Lower lobe of right lung (tissue), 2 donors: ENCODE data around the gene NPAP1. TPM values are rescaled to one million over a fixed set of nuclear protein-coding genes. Genes with fewer than 3 reads are reported as not detected.
"Not testable (repeated sequence)": the region's sequence is repeated elsewhere in the genome, so short reads cannot be mapped to it uniquely, and the experiment has no call there.

ENCODE experiments used
- ATAC-seq, 2 donors: fragments of 200-7000 bp; cut with Tn5 transposase; one replicate each; pipeline ENCODE4 v1.9.1; 2020 to 2022; ENCODE audit warnings: mild to moderate bottlenecking in 2 of 2, moderate library complexity in 2 of 2
- DNase-seq: peaks from one replicate; pipeline ENCODE4 v3.0.0-alpha.2; 2020
- H3K27ac ChIP-seq: fragments of 200-600 bp; one replicate; pipeline ENCODE4 v1.8.0; 2022
- H3K27me3 ChIP-seq: fragments of 200-600 bp; one replicate; pipeline ENCODE4 v1.8.0; 2022; ENCODE audit warnings: low read depth
- H3K36me3 ChIP-seq: fragments of 200-600 bp; one replicate; pipeline ENCODE4 v1.8.0; 2022; ENCODE audit warnings: mild to moderate bottlenecking
- H3K4me1 ChIP-seq: fragments of 200-600 bp; one replicate; pipeline ENCODE4 v1.8.0; 2022
- H3K4me3 ChIP-seq: fragments of 200-600 bp; one replicate; pipeline ENCODE4 v1.8.0; 2022; ENCODE audit warnings: mild to moderate bottlenecking
- H3K9me3 ChIP-seq: fragments of 200-600 bp; one replicate; pipeline ENCODE4 v1.8.0; 2022
- intact Hi-C: fragments of 100-400 bp; cut with DNase I; formaldehyde crosslinking; loops from one replicate; pipeline ENCODE4 v1.11.0; 2022
- total RNA-seq: library from RNA; stranded (reverse); fragmentation: NEBNext Ultra II Directional; extraction: Animal tissue kit (Norgen Biotek cat#: 25700); gene quantifications from one replicate; pipeline ENCODE4 v1.2.1, GENCODE V29; 2021
- TF ChIP-seq, protein P1 (sequence below): fragments of 200-600 bp; IDR thresholded peaks from one replicate; pipeline ENCODE4 v1.8.0; 2022; ENCODE audit warnings: antibody characterized with exemption, mild to moderate bottlenecking
- donor health status: DM: no; HTN: yes; CAD: no; lungs with severe emphysema.

The NPAP1 gene
- total RNA-seq, 1 donor from 2014 or later = 0.12 TPM

- ATAC-seq = no peak
- no peaks in the 10 kb centered on the region for H3K4me1 ChIP-seq
- H3K9me3 ChIP-seq = no peaks in the 10 kb centered on the region
- TF ChIP-seq, protein P1, sequence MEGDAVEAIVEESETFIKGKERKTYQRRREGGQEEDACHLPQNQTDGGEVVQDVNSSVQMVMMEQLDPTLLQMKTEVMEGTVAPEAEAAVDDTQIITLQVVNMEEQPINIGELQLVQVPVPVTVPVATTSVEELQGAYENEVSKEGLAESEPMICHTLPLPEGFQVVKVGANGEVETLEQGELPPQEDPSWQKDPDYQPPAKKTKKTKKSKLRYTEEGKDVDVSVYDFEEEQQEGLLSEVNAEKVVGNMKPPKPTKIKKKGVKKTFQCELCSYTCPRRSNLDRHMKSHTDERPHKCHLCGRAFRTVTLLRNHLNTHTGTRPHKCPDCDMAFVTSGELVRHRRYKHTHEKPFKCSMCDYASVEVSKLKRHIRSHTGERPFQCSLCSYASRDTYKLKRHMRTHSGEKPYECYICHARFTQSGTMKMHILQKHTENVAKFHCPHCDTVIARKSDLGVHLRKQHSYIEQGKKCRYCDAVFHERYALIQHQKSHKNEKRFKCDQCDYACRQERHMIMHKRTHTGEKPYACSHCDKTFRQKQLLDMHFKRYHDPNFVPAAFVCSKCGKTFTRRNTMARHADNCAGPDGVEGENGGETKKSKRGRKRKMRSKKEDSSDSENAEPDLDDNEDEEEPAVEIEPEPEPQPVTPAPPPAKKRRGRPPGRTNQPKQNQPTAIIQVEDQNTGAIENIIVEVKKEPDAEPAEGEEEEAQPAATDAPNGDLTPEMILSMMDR = no peak
- no peaks in the 10 kb centered on the region for H3K27me3 ChIP-seq
- DNase-seq = no peak
- H3K4me3 ChIP-seq = no peak overlapping the region
- intact Hi-C loops = no loop called here
- H3K36me3 ChIP-seq = no peaks in the 10 kb centered on the region
- no peak overlapping the region for H3K27ac ChIP-seq
Observed at GRCh38 chr15:24662991-24663390, 12.6 kb upstream of the NPAP1 start.

GRCh38 chr15:24676431-24676830 lies 856 bp downstream of the NPAP1 start:
- Histone ChIP-seq H3K36me3 (no peaks in the 10 kb centered on the region), H3K9me3 (no peaks in the 10 kb centered on the region), H3K27me3 (no peaks in the 10 kb centered on the region), H3K4me3 (no peak overlapping the region), H3K4me1 (no peaks in the 10 kb centered on the region), H3K27ac (no peak overlapping the region)
- TF ChIP-seq, protein P1 = no peak
- ATAC-seq = no peak
- intact Hi-C loops = no loop called here
- DNase-seq = no peak

DNA sequence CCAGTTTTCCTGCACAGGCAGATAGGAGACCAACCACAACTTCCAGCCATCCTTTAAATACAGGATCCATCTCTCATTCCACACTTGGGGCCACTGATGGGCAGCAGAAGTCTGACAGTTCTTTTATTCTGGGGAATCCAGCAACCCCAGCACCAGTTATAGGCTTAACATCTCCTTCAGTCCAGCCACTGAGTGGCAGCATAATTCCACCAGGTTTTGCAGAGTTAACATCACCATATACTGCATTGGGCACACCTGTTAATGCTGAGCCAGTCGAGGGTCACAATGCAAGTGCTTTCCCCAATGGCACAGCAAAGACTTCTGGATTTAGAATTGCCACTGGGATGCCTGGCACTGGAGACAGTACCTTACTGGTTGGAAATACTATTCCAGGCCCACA lies 2.9 kb downstream of the NPAP1 start:
- Histone ChIP-seq H3K4me1 (no peaks in the 10 kb centered on the region), H3K36me3 (no peaks in the 10 kb centered on the region), H3K27me3 (no peaks in the 10 kb centered on the region), H3K4me3 (no peak overlapping the region), H3K27ac (no peak overlapping the region), H3K9me3 (no peaks in the 10 kb centered on the region)
- intact Hi-C loops = no loop called here
- DNase-seq = no peak
- no peak for ATAC-seq
- TF ChIP-seq, protein P1 = no peak

DNA sequence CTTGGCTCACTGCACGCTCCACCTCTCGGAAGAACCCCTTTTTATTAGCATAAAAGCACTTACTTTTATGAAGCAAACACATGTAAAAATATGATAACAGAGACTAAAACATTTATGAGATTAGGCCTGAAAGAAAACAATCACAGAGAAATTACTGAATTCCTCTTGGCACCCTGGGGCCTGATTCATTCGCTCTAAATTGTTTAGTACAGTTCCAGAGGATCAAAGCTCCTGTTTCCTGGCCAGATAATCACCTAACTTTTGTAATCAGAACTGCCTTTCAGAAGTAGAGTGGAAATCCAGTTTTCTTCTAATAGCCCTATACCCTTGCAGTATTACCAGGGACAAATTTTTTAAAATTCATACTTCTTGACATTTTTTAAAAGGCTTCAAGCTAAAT lies 6.4 kb downstream of the NPAP1 start:
- no peak overlapping the region for H3K27ac ChIP-seq
- DNase-seq (no peak), ATAC-seq (no peak)

DNA sequence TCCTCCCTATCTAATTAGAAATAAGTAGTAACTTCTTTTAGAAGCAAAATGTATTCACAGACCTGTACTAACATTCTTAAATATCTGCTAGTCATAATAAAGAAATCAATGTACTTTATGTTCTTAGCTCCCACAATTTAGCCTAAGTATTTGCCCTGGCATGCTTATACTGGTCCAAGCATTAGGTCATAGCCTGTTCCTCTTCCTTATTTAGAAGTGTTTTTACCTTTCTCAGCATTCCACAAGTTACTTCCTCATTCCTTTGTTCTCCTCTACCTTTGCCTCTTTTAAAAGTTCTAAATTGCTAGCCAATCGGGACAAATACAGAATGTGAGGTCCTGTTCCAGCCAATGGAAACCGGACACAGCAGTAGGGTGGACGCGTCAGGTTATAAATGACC lies 7.3 kb downstream of the NPAP1 start:
- H3K27me3 ChIP-seq, H3K4me1 ChIP-seq, intact Hi-C loops, ATAC-seq, H3K9me3 ChIP-seq, DNase-seq, H3K4me3 ChIP-seq, H3K36me3 ChIP-seq, H3K27ac ChIP-seq: not testable (repeated sequence)

More for the DNA sequence above, 6.4 kb downstream of the NPAP1 start:
- TF ChIP-seq, protein P1 = no peak
- no peak overlapping the region for H3K4me3 ChIP-seq
- no peaks in the 10 kb centered on the region for H3K9me3 ChIP-seq
- H3K36me3 ChIP-seq = no peaks in the 10 kb centered on the region
- H3K27me3 ChIP-seq = no peaks in the 10 kb centered on the region
- H3K4me1 ChIP-seq = no peaks in the 10 kb centered on the region
- intact Hi-C loops = no loop called here

DNA sequence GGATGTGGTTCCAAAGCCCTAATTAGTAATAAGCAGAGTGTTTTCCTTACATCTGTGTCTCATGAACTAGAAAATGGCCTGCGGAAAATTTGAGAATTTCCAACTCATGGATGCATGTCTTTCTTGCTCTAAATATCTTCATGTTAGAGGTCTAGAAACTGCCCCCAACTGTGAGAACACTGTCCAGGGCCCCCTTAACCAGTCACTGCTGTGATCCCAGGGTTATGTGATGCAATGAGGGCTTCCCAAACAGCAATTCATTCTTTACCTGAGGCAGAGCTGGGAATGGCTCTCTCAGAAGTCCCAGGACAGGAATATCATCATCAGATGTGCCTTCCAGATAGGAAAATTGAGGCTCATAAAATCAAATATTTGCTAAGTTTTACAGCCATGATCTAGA lies 8.2 kb downstream of the NPAP1 start:
- ATAC-seq (no peak), DNase-seq (no peak)
- Histone ChIP-seq H3K36me3 (no peaks in the 10 kb centered on the region), H3K4me1 (no peaks in the 10 kb centered on the region), H3K9me3 (no peaks in the 10 kb centered on the region), H3K27ac (no peak overlapping the region), H3K4me3 (no peak overlapping the region), H3K27me3 (no peaks in the 10 kb centered on the region)
- TF ChIP-seq, protein P1 = no peak
- intact Hi-C loops = no loop called here
